ENCODE measurements around the gene IFNGR2.

- TF ChIP-seq ZNF169 (tag by site-specific recombination; IDR thresholded peaks at IDR 0.05) (no peak), ZSCAN30 (tag by site-specific recombination; IDR thresholded peaks at IDR 0.05) (no peak), ZNF19 (tag by site-specific recombination; IDR thresholded peaks at IDR 0.05; ENCODE audit: low read depth) (no peak), ZNF302 (tag by site-specific recombination; IDR thresholded peaks at IDR 0.05; ENCODE audit: low read depth) (no peak)
Measured at GRCh38 chr21:33418691-33419090, 15.5 kb downstream of the IFNGR2 start.
